ENCODE measurements around the gene ARL13B. TPM values are rescaled to one million over a fixed set of nuclear protein-coding genes. Genes with fewer than 3 reads are reported as not detected.

ARL13B gene
- polyA plus RNA-seq, 1 of the 3 experiments (the other 2 are of a cell fraction) = 4.9 TPM

GRCh38 chr3:94070341-94070911 lies 90.5 kb downstream of the ARL13B start:
- ChIA-PET POLR2A (no interaction called here), CTCF (interaction anchor here (0.9 to 3.2 kb wide), 17 partner anchors 9 to 106 kb away, joined by 3 to 22 read pairs (median 6); no protein-coding TSS in a partner anchor)
- H4K20me1 ChIP-seq (ENCODE audit: insufficient read depth) = no peaks in the 10 kb centered on the region
- no peaks in the 10 kb centered on the region for H3K9me2 ChIP-seq
- no peak overlapping the region for H3K4me2 ChIP-seq
- no peak for DNase-seq
- peaks cover 10 to 25% of the 10 kb centered on the region in 2 experiments for H3K36me3 ChIP-seq (replicated peaks in 1 of 2; ENCODE audit: control insufficient read depth in 1 of 2, insufficient read depth in 2 of 2, low read length in 1 of 2)
- H3K79me2 ChIP-seq (ENCODE audit: insufficient read depth) = peaks cover 16% of the 10 kb centered on the region; the same call in 1 of the 2 replicates
- H3K4me1 ChIP-seq (ENCODE audit: control insufficient read depth in 1 of 2, insufficient read depth in 2 of 2, low read depth in 1 of 2, low read length in 1 of 2) = no peaks in the 10 kb centered on the region
- H3K4me3 ChIP-seq (ENCODE audit: low read depth in 2 of 2, low read length in 1 of 2) = no peak overlapping the region
- H3K9me3 ChIP-seq = no peaks in the 10 kb centered on the region
- no peak for TF ChIP-seq MEF2A (IDR thresholded peaks at IDR 0.05; ENCODE audit: borderline replicate concordance, low read depth)
- TF ChIP-seq POLR2AphosphoS5 (IDR thresholded peaks at IDR 0.05; ENCODE audit: low read depth, low read length) = no peak
- TF ChIP-seq GATA2 (CRISPR knock-in tag; IDR thresholded peaks at IDR 0.05) = no peak
- no peak for TF ChIP-seq USF1 (IDR thresholded peaks at IDR 0.05; ENCODE audit: borderline replicate concordance, low read depth)
- TF ChIP-seq RFX5 (IDR thresholded peaks at IDR 0.05; ENCODE audit: low read length) = no peak
- no peak for TF ChIP-seq RCOR1 (IDR thresholded peaks at IDR 0.05; ENCODE audit: low read length)
- no peaks in the 10 kb centered on the region for H3K27me3 ChIP-seq (ENCODE audit: insufficient read depth)
- H3F3A ChIP-seq (replicated peaks; ENCODE audit: insufficient read depth) = no peaks in the 10 kb centered on the region
- no peak overlapping the region for H2AFZ ChIP-seq (ENCODE audit: low read depth)
- no peak overlapping the region for H3K9ac ChIP-seq
- WGBS (ENCODE audit: low lambda C conversion rate) = 93% methylated on average over 6 of the region's 6 CpGs
- H3K27ac ChIP-seq (ENCODE audit: low read depth in 2 of 2, low read length in 1 of 2) = no peak overlapping the region

GRCh38 chr3:94071713-94072284 lies 91.8 kb downstream of the ARL13B start:
- Histone ChIP-seq H3K79me2 (ENCODE audit: insufficient read depth) (peaks cover 20% of the 10 kb centered on the region; the same call in 1 of the 2 replicates), H3K4me3 (ENCODE audit: low read depth in 2 of 2, low read length in 1 of 2) (no peak overlapping the region), H3K9me3 (no peaks in the 10 kb centered on the region), H3K36me3 (replicated peaks in 1 of 2; ENCODE audit: control insufficient read depth in 1 of 2, insufficient read depth in 2 of 2, low read length in 1 of 2) (peaks cover 10 to 20% of the 10 kb centered on the region in 2 experiments), H2AFZ (ENCODE audit: low read depth) (no peak overlapping the region), H3K27me3 (ENCODE audit: insufficient read depth) (no peaks in the 10 kb centered on the region), H3F3A (replicated peaks; ENCODE audit: insufficient read depth) (peaks cover 5% of the 10 kb centered on the region), H4K20me1 (ENCODE audit: insufficient read depth) (no peaks in the 10 kb centered on the region), H3K4me1 (ENCODE audit: control insufficient read depth in 1 of 2, insufficient read depth in 2 of 2, low read depth in 1 of 2, low read length in 1 of 2) (no peaks in the 10 kb centered on the region), H3K9me2 (no peaks in the 10 kb centered on the region), H3K9ac (no peak overlapping the region), H3K27ac (ENCODE audit: low read depth in 2 of 2, low read length in 1 of 2) (no peak overlapping the region), H3K4me2 (no peak overlapping the region)
- no peak for DNase-seq
- TF ChIP-seq EZH2phosphoT487 (IDR thresholded peaks at IDR 0.05; ENCODE audit: borderline replicate concordance, low read depth) (no peak), GABPA (IDR thresholded peaks at IDR 0.05; ENCODE audit: low read depth) (no peak), FOXJ3 (CRISPR knock-in tag; IDR thresholded peaks at IDR 0.05) (no peak), USF1 (IDR thresholded peaks at IDR 0.05; ENCODE audit: borderline replicate concordance, low read depth) (no peak), REST (IDR thresholded peaks at IDR 0.05; ENCODE audit: low read depth, low read length) (no peak), YY1 (IDR thresholded peaks at IDR 0.05; ENCODE audit: low read depth) (no peak), EP300 (IDR thresholded peaks at IDR 0.05; ENCODE audit: borderline replicate concordance in 1 of 2, low read depth in 1 of 2, low read length in 1 of 2) (no peak), NFIC (IDR thresholded peaks at IDR 0.05; ENCODE audit: borderline replicate concordance) (no peak), FOSL2 (IDR thresholded peaks at IDR 0.05; ENCODE audit: borderline replicate concordance, low read depth) (no peak), IRF3 (IDR thresholded peaks at IDR 0.05; ENCODE audit: low read depth, low read length) (no peak), RFX5 (IDR thresholded peaks at IDR 0.05; ENCODE audit: low read length) (no peak)
- 93% methylated on average over 4 of the region's 4 CpGs for WGBS (ENCODE audit: low lambda C conversion rate)
- CTCF ChIA-PET = interaction anchor here (0.8 to 3.2 kb wide), 3 partner anchors 10 to 264 kb away, joined by 3 to 22 read pairs (median 6); no protein-coding TSS in a partner anchor
- POLR2A ChIA-PET = no interaction called here

Data from SK-N-SH (cell line).